Activated T-cell treated with anti-CD3 and anti-CD28 coated beads, Interleukin-2, amount 50 U/mL, for 4 hours (primary cell): ENCODE measurements around the gene ELMO1. TPM values are rescaled to one million over a fixed set of nuclear protein-coding genes. Genes with fewer than 3 reads are reported as not detected.

Experiments
- ATAC-seq, 2 donors: fragments of 200-7000 bp; cut with Tn5 transposase; one replicate each; pipeline ENCODE4 v1.10.0; 2021
- DNase-seq: peaks from one replicate; pipeline ENCODE4 v3.0.0-alpha.2; 2020
- H3K27me3 Mint-ChIP-seq: one replicate; pipeline ENCODE4 v1.8.0; 2021; ENCODE audit warnings: low read depth, mixed read lengths
- H3K36me3 Mint-ChIP-seq: one replicate; pipeline ENCODE4 v1.8.0; 2022; ENCODE audit warnings: mixed read lengths; ENCODE audit not compliant: insufficient read depth
- H3K4me1 Mint-ChIP-seq: one replicate; pipeline ENCODE4 v1.8.0; 2021; ENCODE audit warnings: low read depth, mixed read lengths
- H3K4me3 Mint-ChIP-seq: one replicate; pipeline ENCODE4 v1.8.0; 2021; ENCODE audit warnings: mild to moderate bottlenecking, moderate library complexity, mixed read lengths
- H3K9me3 Mint-ChIP-seq: one replicate; pipeline ENCODE4 v1.8.0; 2021; ENCODE audit warnings: mixed read lengths
- total RNA-seq, 3 donors: library from RNA; stranded (reverse); gene quantifications; one replicate each; pipeline ENCODE4 v1.2.1, GENCODE V29; 2021

The ELMO1 gene
- total RNA-seq, 3 donors from 2014 or later, result 117 to 137 (median 118) TPM

DNA sequence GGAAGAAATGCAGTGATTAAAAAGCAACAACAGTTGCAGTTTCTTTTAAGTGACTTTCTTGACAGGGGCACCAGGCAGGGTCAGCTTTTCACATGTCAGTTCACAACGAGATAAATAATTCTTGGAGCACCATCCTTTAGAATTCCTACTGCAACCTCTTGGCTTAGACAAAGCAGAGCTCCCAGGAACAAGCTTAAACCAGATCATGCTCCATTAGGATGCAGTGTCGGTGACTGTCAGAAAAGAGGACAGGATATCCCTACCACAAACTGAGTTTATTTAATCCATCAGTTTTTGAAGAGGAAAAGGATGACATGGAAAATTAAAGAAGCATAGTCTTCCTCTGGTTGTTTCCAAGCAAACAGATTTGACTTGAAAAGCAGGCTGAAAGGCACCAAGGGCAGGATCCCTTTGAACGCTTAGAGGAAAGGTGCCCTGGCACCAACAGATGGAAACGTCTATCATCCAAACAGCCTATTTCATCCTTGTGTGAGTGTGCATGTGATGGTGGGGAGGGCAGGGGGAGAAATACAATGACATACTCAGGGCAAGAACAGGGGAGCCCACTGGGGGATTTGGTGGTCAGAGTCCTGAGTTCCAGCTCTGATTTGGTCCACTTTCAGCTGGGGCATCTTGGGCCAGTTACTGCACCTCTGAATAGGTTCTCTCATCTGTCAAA, 392.3 kb downstream of the ELMO1 start:
- Mint-ChIP-seq H3K4me3 (no peak overlapping the region), H3K27me3 (no peaks in the 10 kb centered on the region), H3K9me3 (no peaks in the 10 kb centered on the region), H3K4me1 (peaks cover 3% of the 10 kb centered on the region), H3K36me3 (peaks cover 48% of the 10 kb centered on the region)
- no peak for DNase-seq
- ATAC-seq, result no peak

GRCh38 chr7:37054624-37055241, 393.9 kb downstream of the ELMO1 start:
- Mint-ChIP-seq H3K9me3 (peaks cover 3% of the 10 kb centered on the region), H3K4me3 (no peak overlapping the region), H3K27me3 (no peaks in the 10 kb centered on the region), H3K4me1 (peaks cover 3% of the 10 kb centered on the region), H3K36me3 (peaks cover 48% of the 10 kb centered on the region)
- ATAC-seq, result no peak
- no peak for DNase-seq

DNA sequence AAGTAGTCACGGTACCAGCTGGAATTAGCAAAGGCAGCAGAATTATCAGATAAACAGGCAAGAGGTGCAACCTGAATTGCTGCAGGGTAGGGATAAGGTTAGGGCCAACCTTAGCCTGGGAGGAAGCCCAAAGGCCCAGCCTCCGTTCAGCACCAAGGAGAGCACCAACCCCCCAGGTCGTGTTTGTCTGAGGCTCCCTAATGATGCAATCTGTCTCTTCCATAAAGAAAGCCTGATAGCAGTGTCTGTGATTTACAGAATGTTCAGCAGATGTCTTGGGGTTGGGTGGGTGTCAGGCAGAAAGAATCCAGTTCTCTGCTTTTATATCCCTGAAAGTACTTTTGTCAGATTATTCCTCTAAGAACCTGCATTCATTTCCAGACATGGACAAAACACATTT, 396.0 kb downstream of the ELMO1 start:
- DNase-seq (no peak), ATAC-seq (no peak)
- Mint-ChIP-seq H3K36me3 (peaks cover 42% of the 10 kb centered on the region), H3K4me3 (no peak overlapping the region), H3K4me1 (peaks cover 5% of the 10 kb centered on the region), H3K27me3 (no peaks in the 10 kb centered on the region), H3K9me3 (peaks cover 3% of the 10 kb centered on the region)

DNA sequence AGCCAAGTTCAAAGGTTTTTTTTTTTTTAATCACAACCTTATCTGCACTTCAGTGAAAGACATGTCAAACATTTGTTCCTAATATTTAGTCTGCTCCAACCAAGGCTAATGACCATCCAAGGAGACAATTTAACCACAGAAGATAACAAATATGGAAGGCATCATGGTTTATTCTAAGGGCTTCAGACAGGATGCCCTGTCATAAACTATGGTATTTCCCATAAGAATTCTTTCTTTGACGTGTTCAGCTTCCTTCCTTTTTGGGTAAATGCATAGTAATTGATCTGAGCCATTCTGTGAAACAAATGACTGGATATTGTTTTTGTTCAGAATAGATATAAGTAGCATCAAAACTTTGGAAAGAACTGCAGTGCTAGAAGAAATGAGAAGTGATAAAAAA, 397.9 kb downstream of the ELMO1 start:
- no peak for ATAC-seq
- Mint-ChIP-seq H3K36me3 (peaks cover 28% of the 10 kb centered on the region), H3K9me3 (peaks cover 3% of the 10 kb centered on the region), H3K4me3 (no peak overlapping the region), H3K4me1 (peaks cover 7% of the 10 kb centered on the region), H3K27me3 (no peaks in the 10 kb centered on the region)
- DNase-seq, result no peak

GRCh38 chr7:37048674-37049073, 400.0 kb downstream of the ELMO1 start:
- H3K4me3 Mint-ChIP-seq, result no peak overlapping the region
- H3K36me3 Mint-ChIP-seq, result peaks cover 26% of the 10 kb centered on the region
- peaks cover 7% of the 10 kb centered on the region for H3K4me1 Mint-ChIP-seq
- no peak for DNase-seq
- H3K27me3 Mint-ChIP-seq, result no peaks in the 10 kb centered on the region
- H3K9me3 Mint-ChIP-seq, result peaks cover 3% of the 10 kb centered on the region
- no peak for ATAC-seq

- ATAC-seq, result no peak
- peaks cover 7% of the 10 kb centered on the region for H3K4me1 Mint-ChIP-seq
Observed at GRCh38 chr7:37047260-37047659, 401.4 kb downstream of the ELMO1 start.

DNA sequence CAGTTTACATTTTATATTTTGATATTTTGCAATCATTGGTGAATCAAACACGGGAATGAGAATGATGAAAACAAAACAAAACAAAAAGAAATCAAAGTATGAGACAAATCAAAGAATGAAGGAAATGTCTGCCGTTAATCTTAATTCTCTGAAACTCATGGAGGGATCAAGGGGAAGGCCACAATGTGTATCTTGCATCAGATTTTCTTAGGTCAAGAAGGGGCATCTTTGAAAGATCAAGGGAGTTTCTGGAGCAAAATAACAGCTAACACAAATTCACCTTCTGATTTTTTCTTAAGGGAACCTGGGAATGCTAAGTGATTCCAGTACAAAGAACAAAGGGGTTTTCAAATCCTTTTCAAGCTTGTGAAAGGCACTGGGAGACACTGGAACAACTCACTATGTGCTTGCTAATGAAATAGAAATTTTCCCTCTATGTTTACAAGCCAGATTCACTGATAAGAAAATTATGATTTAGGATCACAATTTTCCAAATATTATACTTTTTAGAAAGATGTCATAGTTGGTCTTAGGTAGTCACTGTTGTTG, 402.1 kb downstream of the ELMO1 start:
- no peaks in the 10 kb centered on the region for H3K27me3 Mint-ChIP-seq
- peaks cover 30% of the 10 kb centered on the region for H3K36me3 Mint-ChIP-seq
- H3K4me1 Mint-ChIP-seq, result peaks cover 7% of the 10 kb centered on the region
- no peak overlapping the region for H3K4me3 Mint-ChIP-seq
- peaks cover 3% of the 10 kb centered on the region for H3K9me3 Mint-ChIP-seq
- ATAC-seq (no peak), DNase-seq (no peak)

More at GRCh38 chr7:37047260-37047659, 401.4 kb downstream of the ELMO1 start:
- DNase-seq, result no peak
- H3K27me3 Mint-ChIP-seq, result no peaks in the 10 kb centered on the region
- H3K36me3 Mint-ChIP-seq, result peaks cover 29% of the 10 kb centered on the region
- H3K4me3 Mint-ChIP-seq, result no peak overlapping the region
- H3K9me3 Mint-ChIP-seq, result peaks cover 3% of the 10 kb centered on the region

- H3K9me3 Mint-ChIP-seq, result peaks cover 3% of the 10 kb centered on the region
- no peak overlapping the region for H3K4me3 Mint-ChIP-seq
- ATAC-seq (no peak), DNase-seq (no peak)
- no peaks in the 10 kb centered on the region for H3K27me3 Mint-ChIP-seq
- H3K36me3 Mint-ChIP-seq, result peaks cover 32% of the 10 kb centered on the region
- H3K4me1 Mint-ChIP-seq, result peaks cover 7% of the 10 kb centered on the region
Observed at GRCh38 chr7:37045681-37046179, 402.9 kb downstream of the ELMO1 start.

- Mint-ChIP-seq H3K9me3 (peaks cover 12% of the 10 kb centered on the region), H3K4me3 (no peak overlapping the region), H3K27me3 (no peaks in the 10 kb centered on the region), H3K4me1 (peaks cover under 1% of the 10 kb centered on the region), H3K36me3 (peaks cover 57% of the 10 kb centered on the region)
- no peak for DNase-seq
- no peak for ATAC-seq
Observed at GRCh38 chr7:37041461-37041860, 407.2 kb downstream of the ELMO1 start.

DNA sequence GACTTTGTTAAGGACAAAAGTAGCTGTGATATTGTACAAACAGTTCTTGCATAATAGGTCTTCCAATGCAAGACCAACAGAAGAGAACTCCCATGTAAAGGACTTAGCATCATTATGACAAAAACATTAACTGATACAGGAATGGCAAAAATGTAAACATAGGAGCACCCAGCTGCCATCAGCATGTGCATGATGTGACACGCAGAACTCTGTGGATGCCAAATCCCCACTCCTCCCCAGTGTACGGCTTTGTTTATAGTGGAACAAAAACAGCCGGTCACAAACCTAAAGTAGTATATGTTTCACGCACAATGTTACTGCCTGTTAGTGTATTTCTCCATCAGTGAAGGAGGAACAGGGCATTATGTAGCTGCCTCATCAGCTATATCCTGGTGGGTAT, 408.3 kb downstream of the ELMO1 start:
- Mint-ChIP-seq H3K4me3 (no peak overlapping the region), H3K27me3 (no peaks in the 10 kb centered on the region), H3K4me1 (peaks cover 2% of the 10 kb centered on the region), H3K36me3 (peaks cover 61% of the 10 kb centered on the region), H3K9me3 (peaks cover 12% of the 10 kb centered on the region)
- no peak for DNase-seq
- no peak for ATAC-seq

- peaks cover 64% of the 10 kb centered on the region for H3K36me3 Mint-ChIP-seq
- no peaks in the 10 kb centered on the region for H3K27me3 Mint-ChIP-seq
- no peak for ATAC-seq
- peaks cover 6% of the 10 kb centered on the region for H3K4me1 Mint-ChIP-seq
- H3K9me3 Mint-ChIP-seq, result peaks cover 12% of the 10 kb centered on the region
- no peak for DNase-seq
- H3K4me3 Mint-ChIP-seq, result no peak overlapping the region
Observed at GRCh38 chr7:37039131-37039749, 409.4 kb downstream of the ELMO1 start.

DNA sequence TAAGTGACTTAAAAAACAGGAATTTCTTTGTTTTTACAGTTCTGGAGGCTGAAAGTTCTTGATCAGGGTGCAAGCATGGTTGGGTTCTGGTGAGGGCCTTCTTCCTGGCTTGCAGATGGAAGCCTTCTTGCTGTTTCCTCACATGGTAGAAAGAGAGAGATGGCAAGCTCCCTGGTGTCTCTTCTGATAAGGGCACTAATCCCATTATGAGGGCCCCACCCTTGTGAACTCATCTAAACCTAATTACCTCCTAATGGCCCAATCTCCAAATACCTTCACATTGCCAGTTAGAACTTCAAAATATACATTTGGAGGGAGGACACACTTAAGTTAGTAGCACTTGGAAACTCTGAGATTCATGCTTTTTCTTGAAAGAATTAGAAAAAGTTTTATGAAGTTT, 410.0 kb downstream of the ELMO1 start:
- H3K36me3 Mint-ChIP-seq, result peaks cover 62% of the 10 kb centered on the region
- H3K27me3 Mint-ChIP-seq, result no peaks in the 10 kb centered on the region
- no peak for ATAC-seq
- DNase-seq, result no peak
- H3K4me1 Mint-ChIP-seq, result peaks cover 10% of the 10 kb centered on the region
- peaks cover 12% of the 10 kb centered on the region for H3K9me3 Mint-ChIP-seq
- H3K4me3 Mint-ChIP-seq, result no peak overlapping the region

- H3K9me3 Mint-ChIP-seq, result peaks cover 12% of the 10 kb centered on the region
- peaks cover 22% of the 10 kb centered on the region for H3K4me1 Mint-ChIP-seq
- ATAC-seq, result no peak
Observed at GRCh38 chr7:37037286-37037685, 411.4 kb downstream of the ELMO1 start.

GRCh38 chr7:37035631-37036030, 413.0 kb downstream of the ELMO1 start:
- Mint-ChIP-seq H3K4me1 (peaks cover 38% of the 10 kb centered on the region), H3K36me3 (peaks cover 62% of the 10 kb centered on the region), H3K9me3 (peaks cover 10% of the 10 kb centered on the region), H3K27me3 (no peaks in the 10 kb centered on the region), H3K4me3 (no peak overlapping the region)
- DNase-seq (no peak), ATAC-seq (peak; percentile 25 to 40)

More at GRCh38 chr7:37037286-37037685, 411.4 kb downstream of the ELMO1 start:
- DNase-seq, result no peak
- Mint-ChIP-seq H3K4me3 (no peak overlapping the region), H3K27me3 (no peaks in the 10 kb centered on the region), H3K36me3 (peaks cover 59% of the 10 kb centered on the region)
